ENCODE results near the gene NKD2.

Gene NKD2

GRCh38 chr5:964821-965220, 43.8 kb upstream of the NKD2 start:
- peaks cover 20% of the 10 kb centered on the region for H3F3A ChIP-seq (ENCODE audit: low read depth)
- H4K20me1 ChIP-seq (ENCODE audit: insufficient read depth, low read length, poor library complexity, severe bottlenecking), result no peaks in the 10 kb centered on the region
- TF ChIP-seq EZH2phosphoT487 (IDR thresholded peaks at IDR 0.05; ENCODE audit: borderline replicate concordance), result no peak
- TF ChIP-seq, protein P1, sequence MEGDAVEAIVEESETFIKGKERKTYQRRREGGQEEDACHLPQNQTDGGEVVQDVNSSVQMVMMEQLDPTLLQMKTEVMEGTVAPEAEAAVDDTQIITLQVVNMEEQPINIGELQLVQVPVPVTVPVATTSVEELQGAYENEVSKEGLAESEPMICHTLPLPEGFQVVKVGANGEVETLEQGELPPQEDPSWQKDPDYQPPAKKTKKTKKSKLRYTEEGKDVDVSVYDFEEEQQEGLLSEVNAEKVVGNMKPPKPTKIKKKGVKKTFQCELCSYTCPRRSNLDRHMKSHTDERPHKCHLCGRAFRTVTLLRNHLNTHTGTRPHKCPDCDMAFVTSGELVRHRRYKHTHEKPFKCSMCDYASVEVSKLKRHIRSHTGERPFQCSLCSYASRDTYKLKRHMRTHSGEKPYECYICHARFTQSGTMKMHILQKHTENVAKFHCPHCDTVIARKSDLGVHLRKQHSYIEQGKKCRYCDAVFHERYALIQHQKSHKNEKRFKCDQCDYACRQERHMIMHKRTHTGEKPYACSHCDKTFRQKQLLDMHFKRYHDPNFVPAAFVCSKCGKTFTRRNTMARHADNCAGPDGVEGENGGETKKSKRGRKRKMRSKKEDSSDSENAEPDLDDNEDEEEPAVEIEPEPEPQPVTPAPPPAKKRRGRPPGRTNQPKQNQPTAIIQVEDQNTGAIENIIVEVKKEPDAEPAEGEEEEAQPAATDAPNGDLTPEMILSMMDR (conservative IDR thresholded peaks at IDR 0.05; ENCODE audit: low read length), result no peak
- H3K9me3 ChIP-seq (ENCODE audit: insufficient read depth, low read depth, low read length), result no peaks in the 10 kb centered on the region; the same call in 1 of the 2 replicates
- H3K27me3 ChIP-seq (ENCODE audit: insufficient read depth, low read length, poor library complexity, severe bottlenecking), result no peaks in the 10 kb centered on the region
- H3K79me2 ChIP-seq (ENCODE audit: insufficient read depth, low read length), result peaks cover 27% of the 10 kb centered on the region
- H3K36me3 ChIP-seq (ENCODE audit: insufficient read depth, low read length), result no peaks in the 10 kb centered on the region
- peak overlapping the region; percentile 71 for H3K4me3 ChIP-seq (ENCODE audit: low read length, poor library complexity, severe bottlenecking)
- peaks cover 92% of the 10 kb centered on the region for H3K4me1 ChIP-seq (ENCODE audit: insufficient read depth, low read length, poor library complexity, severe bottlenecking)
- no peak overlapping the region for H2AFZ ChIP-seq (ENCODE audit: low read length)
- H3K9me2 ChIP-seq (replicated peaks; ENCODE audit: low read depth, low read length), result no peaks in the 10 kb centered on the region
- peak overlapping the region; percentile 88 for H3K9ac ChIP-seq (ENCODE audit: low read depth, low read length, poor library complexity, severe bottlenecking)
- peak overlapping the region; percentile 85 for H3K4me2 ChIP-seq (ENCODE audit: low read depth, low read length, poor library complexity, severe bottlenecking)

DNA sequence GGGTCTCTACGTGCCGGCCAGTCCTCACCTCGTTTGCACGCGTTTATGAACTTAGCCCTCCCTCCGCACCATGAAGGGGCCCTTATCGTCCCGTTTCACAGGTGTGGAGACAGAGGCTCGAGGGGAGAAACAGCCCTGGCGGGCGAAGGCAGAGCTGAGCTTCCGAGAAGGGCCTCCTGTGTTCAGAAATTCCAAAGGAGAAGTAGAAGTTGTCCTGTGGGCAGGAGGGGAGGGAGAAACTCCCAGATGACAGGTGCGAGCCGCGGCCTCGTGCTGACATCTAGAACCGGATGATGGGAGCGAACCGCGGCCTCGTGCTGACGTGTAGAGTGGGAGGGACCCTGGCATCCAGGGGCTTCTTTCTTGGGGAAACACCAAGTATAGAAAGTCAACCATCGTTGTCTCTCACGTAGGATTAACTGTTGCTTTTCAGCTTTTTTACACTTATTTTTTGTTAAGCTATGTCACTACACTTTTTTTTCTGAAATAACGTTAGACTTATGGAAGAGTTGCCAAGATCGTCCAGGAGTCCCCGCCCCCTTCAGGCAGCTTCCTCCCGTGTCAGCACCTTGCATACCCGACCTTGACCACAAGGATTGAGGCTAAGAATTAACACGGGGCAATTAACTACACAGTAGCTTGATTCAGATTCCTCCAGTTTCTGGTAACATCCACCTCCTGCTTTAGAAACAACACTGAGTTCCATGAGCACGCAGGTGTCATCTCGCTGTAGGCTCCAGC, 42.8 kb upstream of the NKD2 start:
- H3K9ac ChIP-seq (ENCODE audit: low read depth, low read length, poor library complexity, severe bottlenecking), result peak overlapping the region; percentile 88
- no peaks in the 10 kb centered on the region for H3K27me3 ChIP-seq (ENCODE audit: insufficient read depth, low read length, poor library complexity, severe bottlenecking)
- H3K4me2 ChIP-seq (ENCODE audit: low read depth, low read length, poor library complexity, severe bottlenecking), result peak overlapping the region; percentile 85

DNA sequence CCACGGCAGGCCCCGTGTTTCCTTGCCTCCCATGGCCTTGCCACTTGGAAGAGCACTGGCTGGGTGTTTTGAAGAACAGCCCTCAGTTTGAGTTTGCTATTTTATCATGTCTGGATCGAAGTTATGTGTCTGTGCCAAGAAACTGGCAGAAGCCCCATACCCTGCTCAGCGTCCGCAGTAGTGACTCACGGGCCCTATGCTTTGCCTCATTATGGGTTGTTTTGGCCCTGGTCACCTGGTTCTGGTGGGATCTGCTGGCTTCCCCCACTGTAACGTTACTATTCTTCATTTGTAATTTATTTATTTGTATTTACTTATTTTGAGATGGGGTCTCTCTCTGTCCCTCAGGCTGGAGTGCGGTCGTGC, 42.3 kb upstream of the NKD2 start:
- H3K9me2 ChIP-seq (replicated peaks; ENCODE audit: low read depth, low read length), result no peaks in the 10 kb centered on the region
- no peaks in the 10 kb centered on the region for H3K27me3 ChIP-seq (ENCODE audit: insufficient read depth, low read length, poor library complexity, severe bottlenecking)
- peak overlapping the region; percentile 71 for H3K4me3 ChIP-seq (ENCODE audit: low read length, poor library complexity, severe bottlenecking)
- TF ChIP-seq, protein P1 (conservative IDR thresholded peaks at IDR 0.05; ENCODE audit: low read length), result no peak
- no peak for TF ChIP-seq EZH2phosphoT487 (IDR thresholded peaks at IDR 0.05; ENCODE audit: borderline replicate concordance)
- H3K4me1 ChIP-seq (ENCODE audit: insufficient read depth, low read length, poor library complexity, severe bottlenecking), result peaks cover 77% of the 10 kb centered on the region
- no peaks in the 10 kb centered on the region for H4K20me1 ChIP-seq (ENCODE audit: insufficient read depth, low read length, poor library complexity, severe bottlenecking)
- no peaks in the 10 kb centered on the region for H3K36me3 ChIP-seq (ENCODE audit: insufficient read depth, low read length)
- peak overlapping the region; percentile 85 for H3K4me2 ChIP-seq (ENCODE audit: low read depth, low read length, poor library complexity, severe bottlenecking)
- H3K79me2 ChIP-seq (ENCODE audit: insufficient read depth, low read length), result peaks cover 27% of the 10 kb centered on the region
- peak overlapping the region; percentile 88 for H3K9ac ChIP-seq (ENCODE audit: low read depth, low read length, poor library complexity, severe bottlenecking)
- H3K9me3 ChIP-seq (ENCODE audit: insufficient read depth, low read depth, low read length), result no peaks in the 10 kb centered on the region; the same call in 1 of the 2 replicates
- H3F3A ChIP-seq (ENCODE audit: low read depth), result peaks cover 20% of the 10 kb centered on the region
- H2AFZ ChIP-seq (ENCODE audit: low read length), result no peak overlapping the region

More for the DNA sequence above, 42.8 kb upstream of the NKD2 start:
- no peaks in the 10 kb centered on the region for H3K36me3 ChIP-seq (ENCODE audit: insufficient read depth, low read length)
- H3K9me3 ChIP-seq (ENCODE audit: insufficient read depth, low read depth, low read length), result no peaks in the 10 kb centered on the region; the same call in 1 of the 2 replicates
- peak overlapping the region; percentile 71 for H3K4me3 ChIP-seq (ENCODE audit: low read length, poor library complexity, severe bottlenecking)
- peaks cover 83% of the 10 kb centered on the region for H3K4me1 ChIP-seq (ENCODE audit: insufficient read depth, low read length, poor library complexity, severe bottlenecking)
- H3K79me2 ChIP-seq (ENCODE audit: insufficient read depth, low read length), result peaks cover 27% of the 10 kb centered on the region
- H2AFZ ChIP-seq (ENCODE audit: low read length), result no peak overlapping the region
- H3F3A ChIP-seq (ENCODE audit: low read depth), result peaks cover 20% of the 10 kb centered on the region
- no peaks in the 10 kb centered on the region for H4K20me1 ChIP-seq (ENCODE audit: insufficient read depth, low read length, poor library complexity, severe bottlenecking)
- no peaks in the 10 kb centered on the region for H3K9me2 ChIP-seq (replicated peaks; ENCODE audit: low read depth, low read length)
- TF ChIP-seq, protein P1 (conservative IDR thresholded peaks at IDR 0.05; ENCODE audit: low read length), result no peak
- no peak for TF ChIP-seq EZH2phosphoT487 (IDR thresholded peaks at IDR 0.05; ENCODE audit: borderline replicate concordance)
